ENCODE measurements around the gene TMEM44. TPM values are rescaled to one million over a fixed set of nuclear protein-coding genes. Genes with fewer than 3 reads are reported as not detected.
A peak's percentile ranks its signal among the peaks of the same experiment; 100 is the strongest.

Gene TMEM44
- polyA plus RNA-seq, 1 donor (not counting 4 experiments of a cell fraction or from before 2014, with no cell fraction given): 13.3 TPM

- Histone ChIP-seq H3K9me3 (ENCODE audit: control insufficient read depth, low read depth, low read length) (no peaks in the 10 kb centered on the region), H3K4me3 (ENCODE audit: control insufficient read depth in 2 of 3, extremely low read depth in 1 of 3, insufficient read depth in 2 of 3, low read depth in 1 of 3, low read length in 3 of 3) (no peak overlapping the region), H4K20me1 (ENCODE audit: control insufficient read depth, extremely low read depth, insufficient read depth, low read length) (no peaks in the 10 kb centered on the region), H3K4me1 (ENCODE audit: control insufficient read depth, extremely low read depth, insufficient read depth, low read length) (peaks cover 38% of the 10 kb centered on the region), H3K27ac (ENCODE audit: control insufficient read depth, insufficient read depth, low read length) (peak overlapping the region; percentile 10), H2AFZ (ENCODE audit: control insufficient read depth, low read length) (no peak overlapping the region), H3K9me1 (ENCODE audit: control insufficient read depth, extremely low read depth, insufficient read depth, low read length) (peaks cover 2% of the 10 kb centered on the region), H3K79me2 (ENCODE audit: control insufficient read depth, insufficient read depth, low read length) (peaks cover 6% of the 10 kb centered on the region), H3K27me3 (ENCODE audit: control insufficient read depth, extremely low read depth, insufficient read depth, low read length) (no peaks in the 10 kb centered on the region), H3K9ac (ENCODE audit: control insufficient read depth, extremely low read depth, insufficient read depth, low read length) (no peak overlapping the region), H3K4me2 (ENCODE audit: control insufficient read depth, extremely low read depth, insufficient read depth, low read depth, low read length) (no peak overlapping the region), H3K36me3 (ENCODE audit: control insufficient read depth in 2 of 2, extremely low read depth in 1 of 2, insufficient read depth in 2 of 2, low read length in 2 of 2) (peaks cover 5 to 13% of the 10 kb centered on the region in 2 experiments)
- TF ChIP-seq, protein P1, sequence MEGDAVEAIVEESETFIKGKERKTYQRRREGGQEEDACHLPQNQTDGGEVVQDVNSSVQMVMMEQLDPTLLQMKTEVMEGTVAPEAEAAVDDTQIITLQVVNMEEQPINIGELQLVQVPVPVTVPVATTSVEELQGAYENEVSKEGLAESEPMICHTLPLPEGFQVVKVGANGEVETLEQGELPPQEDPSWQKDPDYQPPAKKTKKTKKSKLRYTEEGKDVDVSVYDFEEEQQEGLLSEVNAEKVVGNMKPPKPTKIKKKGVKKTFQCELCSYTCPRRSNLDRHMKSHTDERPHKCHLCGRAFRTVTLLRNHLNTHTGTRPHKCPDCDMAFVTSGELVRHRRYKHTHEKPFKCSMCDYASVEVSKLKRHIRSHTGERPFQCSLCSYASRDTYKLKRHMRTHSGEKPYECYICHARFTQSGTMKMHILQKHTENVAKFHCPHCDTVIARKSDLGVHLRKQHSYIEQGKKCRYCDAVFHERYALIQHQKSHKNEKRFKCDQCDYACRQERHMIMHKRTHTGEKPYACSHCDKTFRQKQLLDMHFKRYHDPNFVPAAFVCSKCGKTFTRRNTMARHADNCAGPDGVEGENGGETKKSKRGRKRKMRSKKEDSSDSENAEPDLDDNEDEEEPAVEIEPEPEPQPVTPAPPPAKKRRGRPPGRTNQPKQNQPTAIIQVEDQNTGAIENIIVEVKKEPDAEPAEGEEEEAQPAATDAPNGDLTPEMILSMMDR (optimal IDR thresholded peaks at IDR 0.05 in 1 of 3, IDR thresholded peaks at IDR 0.05 in 1 of 3, conservative IDR thresholded peaks at IDR 0.05 in 1 of 3; ENCODE audit: extremely low read depth in 1 of 3, insufficient read depth in 2 of 3, low read length in 3 of 3): no peak
- no peak for TF ChIP-seq EZH2 (IDR thresholded peaks at IDR 0.05; ENCODE audit: low read length)
- dilution Hi-C loops (cut with MboI; ENCODE audit: extremely low pct_ligation_motif_present, low sequenced_read_pairs): no loop called here
- FAIRE-seq (no peak), DNase-seq (ENCODE audit: low read depth, low spot score) (no peak)
Observed at GRCh38 chr3:194588236-194588635, 45.0 kb downstream of the TMEM44 start.

DNA sequence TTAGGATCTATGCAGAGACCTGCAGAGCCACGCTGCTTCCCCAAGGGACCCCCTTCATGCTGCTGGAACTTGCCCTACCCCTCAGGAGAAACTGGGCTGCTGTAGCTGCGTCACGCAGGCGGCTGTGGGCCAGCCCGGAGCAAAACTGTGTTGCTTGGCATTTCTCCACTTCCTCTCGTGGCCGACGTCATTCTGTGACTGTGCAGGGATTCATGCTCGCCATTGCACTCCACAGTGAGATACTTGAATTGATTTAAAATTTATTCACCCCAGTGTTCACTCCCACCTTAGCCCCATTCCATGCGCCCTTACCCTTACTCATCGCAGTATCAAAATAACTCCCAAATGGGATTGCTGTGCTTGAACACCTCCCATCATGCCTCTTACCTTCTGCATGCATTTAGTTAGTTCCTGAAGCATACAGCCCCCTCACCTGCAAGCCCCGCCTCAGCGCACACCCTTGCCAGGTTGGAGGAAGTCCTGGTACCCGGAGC lies 45.7 kb downstream of the TMEM44 start:
- TF ChIP-seq, protein P1 (optimal IDR thresholded peaks at IDR 0.05 in 1 of 3, IDR thresholded peaks at IDR 0.05 in 1 of 3, conservative IDR thresholded peaks at IDR 0.05 in 1 of 3; ENCODE audit: extremely low read depth in 1 of 3, insufficient read depth in 2 of 3, low read length in 3 of 3): no peak
- no peak for TF ChIP-seq EZH2 (IDR thresholded peaks at IDR 0.05; ENCODE audit: low read length)
- dilution Hi-C loops (cut with MboI; ENCODE audit: extremely low pct_ligation_motif_present, low sequenced_read_pairs): no loop called here
- peak overlapping the region; percentile 63 for H3K27ac ChIP-seq (ENCODE audit: control insufficient read depth, insufficient read depth, low read length)

More for the DNA sequence above, 45.7 kb downstream of the TMEM44 start:
- H3K4me2 ChIP-seq (ENCODE audit: control insufficient read depth, extremely low read depth, insufficient read depth, low read depth, low read length): peak overlapping the region; percentile 33
- peaks cover 2% of the 10 kb centered on the region for H3K9me1 ChIP-seq (ENCODE audit: control insufficient read depth, extremely low read depth, insufficient read depth, low read length)
- H3K27me3 ChIP-seq (ENCODE audit: control insufficient read depth, extremely low read depth, insufficient read depth, low read length): no peaks in the 10 kb centered on the region
- H3K4me3 ChIP-seq (ENCODE audit: control insufficient read depth in 2 of 3, extremely low read depth in 1 of 3, insufficient read depth in 2 of 3, low read depth in 1 of 3, low read length in 3 of 3): no peak overlapping the region
- peaks cover 31% of the 10 kb centered on the region for H3K4me1 ChIP-seq (ENCODE audit: control insufficient read depth, extremely low read depth, insufficient read depth, low read length)
- H3K36me3 ChIP-seq (ENCODE audit: control insufficient read depth in 2 of 2, extremely low read depth in 1 of 2, insufficient read depth in 2 of 2, low read length in 2 of 2): peaks cover 5 to 13% of the 10 kb centered on the region in 2 experiments
- no peak overlapping the region for H2AFZ ChIP-seq (ENCODE audit: control insufficient read depth, low read length)
- peak overlapping the region; percentile 34 for H3K9ac ChIP-seq (ENCODE audit: control insufficient read depth, extremely low read depth, insufficient read depth, low read length)
- DNase-seq (ENCODE audit: low read depth, low spot score) (no peak), FAIRE-seq (no peak)
- peaks cover 6% of the 10 kb centered on the region for H3K79me2 ChIP-seq (ENCODE audit: control insufficient read depth, insufficient read depth, low read length)
- H4K20me1 ChIP-seq (ENCODE audit: control insufficient read depth, extremely low read depth, insufficient read depth, low read length): no peaks in the 10 kb centered on the region
- H3K9me3 ChIP-seq (ENCODE audit: control insufficient read depth, low read depth, low read length): no peaks in the 10 kb centered on the region
